Measurements from ENCODE around the gene GIMAP2.
"Not testable (repeated sequence)": the region's sequence is repeated elsewhere in the genome, so short reads cannot be mapped to it uniquely, and the experiment has no call there.

Gene GIMAP2

DNA sequence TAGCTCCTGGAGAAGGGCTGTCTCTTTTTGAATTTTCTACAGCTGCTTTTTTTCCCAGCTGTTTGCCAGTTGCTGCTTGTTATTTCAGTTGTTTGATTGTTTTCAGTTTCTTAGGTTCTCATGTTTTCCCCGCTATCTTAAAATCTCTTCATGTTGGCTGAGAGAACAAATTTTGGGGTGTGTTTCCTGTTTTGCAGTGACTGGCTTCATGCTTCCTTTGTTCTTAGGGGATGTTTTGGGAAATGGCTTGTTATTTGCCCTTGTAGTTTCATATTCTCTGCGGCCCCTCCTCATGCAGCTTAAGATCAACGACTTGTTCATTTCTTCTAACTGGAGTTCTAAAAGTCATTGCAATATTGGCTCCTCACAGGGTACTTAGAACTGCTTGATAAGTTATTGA is 8.7 kb upstream of the GIMAP2 start:
- DNase-seq (ENCODE audit: low spot score) = not testable (repeated sequence)

DNA sequence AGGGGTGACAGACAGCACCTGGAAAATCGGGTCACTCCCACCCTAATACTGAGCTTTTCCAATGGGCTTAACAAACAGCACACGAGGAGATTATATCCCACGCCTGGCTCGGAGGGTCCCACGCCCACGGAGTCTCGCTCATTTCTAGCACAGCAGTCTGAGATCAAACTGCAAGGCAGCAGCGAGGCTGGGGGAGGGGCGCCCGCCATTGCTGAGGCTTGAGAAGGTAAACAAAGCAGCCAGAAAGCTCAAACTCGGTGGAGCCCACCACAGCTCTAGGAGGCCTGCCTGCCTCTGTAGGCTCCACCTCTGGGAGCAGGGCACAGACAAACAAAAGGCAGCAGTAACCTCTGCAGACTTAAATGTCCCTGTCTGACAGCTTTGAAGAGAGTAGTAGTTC is 6.9 kb upstream of the GIMAP2 start:
- DNase-seq (ENCODE audit: low spot score) = not testable (repeated sequence)

DNA sequence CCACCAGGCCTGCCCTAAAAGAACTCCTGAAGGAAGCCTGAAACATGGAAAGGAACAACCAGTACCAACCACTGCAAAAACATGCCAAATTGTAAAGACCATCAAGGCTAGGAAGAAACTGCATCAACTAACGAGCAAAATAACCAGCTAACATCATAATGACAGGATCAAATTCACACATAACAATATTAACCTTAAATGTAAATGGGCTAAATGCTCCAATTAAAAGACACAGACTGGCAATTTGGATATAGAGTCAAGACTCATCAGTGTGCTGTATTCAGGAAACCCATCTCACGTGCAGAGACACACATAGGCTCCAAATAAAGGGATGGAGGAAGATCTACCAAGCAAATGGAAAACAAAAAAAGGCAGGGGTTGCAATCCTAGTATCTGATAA is 5.1 kb upstream of the GIMAP2 start:
- not testable (repeated sequence) for DNase-seq (ENCODE audit: low spot score)

DNA sequence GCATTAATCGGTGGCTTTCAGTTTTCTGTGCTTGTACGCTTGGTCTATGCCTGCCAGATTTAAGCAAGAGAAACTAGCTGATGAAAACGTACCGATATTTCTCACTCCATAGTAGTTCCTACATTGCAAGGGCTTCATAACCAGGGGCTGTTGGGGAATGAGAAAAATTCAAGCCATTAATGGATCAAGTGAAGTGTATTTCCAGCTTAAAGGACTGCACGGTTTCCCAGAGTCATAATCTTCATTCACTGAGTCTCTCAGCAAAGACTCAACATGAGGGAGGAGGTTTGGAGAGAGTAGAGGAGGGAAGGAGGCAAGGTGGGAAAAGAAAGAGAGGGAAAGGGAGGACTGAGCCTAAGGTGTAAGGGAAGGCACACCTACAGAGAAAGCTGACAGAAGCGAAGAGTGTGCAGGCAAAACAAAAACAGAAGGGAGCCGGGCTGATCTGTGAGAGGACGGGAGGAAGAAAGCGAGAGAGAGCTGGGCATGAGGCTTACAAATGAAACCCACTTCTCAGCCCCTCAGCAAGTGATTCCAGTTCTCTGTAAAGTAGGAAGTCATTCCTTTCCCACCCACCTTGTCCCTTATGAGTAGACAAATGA is 625 bp downstream of the GIMAP2 start:
- no peak for DNase-seq (ENCODE audit: low spot score)

DNA sequence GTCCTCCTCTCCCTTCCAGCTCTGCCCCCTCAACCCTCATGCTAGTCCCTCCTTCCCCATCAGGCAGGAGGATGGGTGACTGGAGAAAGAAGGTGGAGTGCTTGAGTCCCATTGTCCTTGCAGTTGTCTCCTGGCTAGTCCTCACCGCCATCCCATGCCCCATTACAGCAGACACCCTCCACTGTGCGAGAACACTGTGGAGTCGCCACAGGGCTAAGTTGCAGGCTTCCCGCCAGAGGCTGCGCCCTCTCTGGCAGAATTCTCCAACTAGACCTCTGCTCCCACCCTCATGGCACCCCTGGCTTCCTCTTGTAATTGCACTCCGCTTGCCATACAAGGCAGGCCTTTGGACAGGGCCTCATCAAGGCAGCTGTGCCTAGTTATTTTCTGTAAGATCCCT is 3.1 kb downstream of the GIMAP2 start:
- DNase-seq (ENCODE audit: low spot score) = no peak

DNA sequence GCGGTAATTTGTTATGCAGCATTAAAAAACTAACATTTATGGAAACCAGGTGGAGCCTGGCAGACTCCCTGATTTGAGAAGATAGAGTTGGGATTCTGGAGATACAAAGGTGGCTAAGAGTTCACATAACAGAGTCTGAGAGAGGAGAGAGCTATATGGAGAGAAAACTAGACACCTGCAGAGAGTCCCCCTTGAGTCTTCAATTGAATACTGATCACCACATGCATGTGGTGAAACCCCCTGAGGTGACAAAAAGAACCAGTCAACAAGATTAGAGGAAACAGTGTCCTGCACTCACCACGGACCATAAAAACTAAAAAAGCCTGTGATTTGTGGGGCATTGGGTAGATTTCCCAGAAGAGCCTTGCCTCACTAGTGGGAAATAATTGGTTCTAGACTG is 10.1 kb downstream of the GIMAP2 start:
- no peak for DNase-seq (ENCODE audit: low spot score)

DNA sequence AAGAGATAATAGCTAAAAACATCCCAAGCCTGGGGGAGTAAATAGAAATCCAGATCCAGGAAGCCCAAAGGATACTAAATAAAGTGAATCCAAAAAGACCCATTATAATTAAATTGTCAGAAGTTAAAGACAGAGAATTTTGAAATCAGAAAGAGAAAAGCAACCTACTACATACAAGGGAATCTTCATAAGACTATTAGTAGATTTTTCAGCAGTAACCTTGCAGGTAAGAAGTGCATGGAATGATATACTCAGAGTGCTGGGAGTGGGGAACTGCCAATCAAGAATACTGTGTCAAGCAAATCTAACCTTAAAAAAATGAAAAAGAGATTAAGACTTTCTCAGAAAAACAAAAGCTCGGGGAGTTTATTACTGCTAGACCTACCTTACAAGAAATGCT is 17.7 kb downstream of the GIMAP2 start:
- DNase-seq (ENCODE audit: low spot score) = no peak

DNA sequence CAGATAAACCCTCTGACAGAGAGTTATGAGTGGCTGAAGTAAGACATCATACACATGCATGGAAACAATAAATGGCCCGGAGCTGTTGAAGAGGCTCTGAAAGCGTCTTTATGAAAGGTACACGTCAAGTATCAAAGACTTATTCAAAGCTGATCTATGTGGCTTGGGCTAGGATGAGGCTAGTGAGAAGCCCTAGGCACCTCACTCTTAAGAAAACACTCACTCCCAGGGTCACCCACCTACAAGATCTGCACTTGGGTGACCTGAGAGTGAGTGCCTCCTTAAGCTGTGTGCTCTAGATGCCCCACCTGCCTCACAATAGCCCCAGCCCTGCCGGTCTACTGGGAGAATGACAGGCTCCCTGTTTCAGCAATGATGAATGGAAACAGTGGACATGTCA is 29.8 kb downstream of the GIMAP2 start:
- DNase-seq (ENCODE audit: low spot score) = no peak

DNA sequence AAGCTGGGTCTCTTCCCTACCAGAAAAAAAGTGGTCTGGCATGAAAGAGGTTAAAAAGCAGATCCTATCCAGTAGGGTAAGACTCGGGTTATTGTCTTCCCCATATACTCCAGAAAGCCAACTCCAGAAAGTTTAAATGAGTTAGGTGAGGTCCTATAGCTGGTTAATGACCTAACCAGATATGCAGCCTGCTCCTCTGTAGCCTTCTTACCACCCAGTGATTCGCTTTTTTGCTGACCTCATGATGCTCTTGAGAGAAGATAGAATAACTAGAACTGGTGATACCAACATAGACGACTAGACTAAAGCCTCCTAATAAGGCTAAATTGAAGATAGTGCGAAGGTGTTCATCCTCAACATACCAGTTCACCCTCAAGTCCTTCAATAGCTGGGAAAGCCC is 30.2 kb downstream of the GIMAP2 start:
- DNase-seq (ENCODE audit: low spot score) = no peak

DNA sequence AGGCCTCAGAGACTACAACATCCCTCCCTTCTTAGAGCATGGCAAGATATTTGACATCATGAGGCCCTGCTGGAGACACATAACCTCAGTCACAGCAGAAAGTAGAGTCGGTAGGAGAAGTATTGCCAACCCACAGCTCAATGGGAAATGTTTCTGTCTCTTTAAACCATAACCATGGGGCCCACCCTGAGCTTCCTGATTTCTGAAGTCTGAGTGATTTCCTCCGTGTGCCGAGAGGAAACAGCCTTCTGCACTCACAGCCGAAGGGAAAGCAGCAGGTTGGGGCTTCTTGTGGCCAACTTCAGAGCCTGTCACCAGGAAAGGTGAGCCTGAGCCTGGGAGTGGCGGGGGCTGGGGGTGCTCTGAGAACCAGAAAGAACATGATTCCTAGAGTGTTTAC is 30.9 kb downstream of the GIMAP2 start, which contains the start of gene GIMAP1:
GIMAP1 (plus strand) TSS at position 246 of the 400 bp plus-strand sequence. CDS start 2,435 bp downstream, outside the sequence.
- DNase-seq (ENCODE audit: low spot score) = no peak

DNA sequence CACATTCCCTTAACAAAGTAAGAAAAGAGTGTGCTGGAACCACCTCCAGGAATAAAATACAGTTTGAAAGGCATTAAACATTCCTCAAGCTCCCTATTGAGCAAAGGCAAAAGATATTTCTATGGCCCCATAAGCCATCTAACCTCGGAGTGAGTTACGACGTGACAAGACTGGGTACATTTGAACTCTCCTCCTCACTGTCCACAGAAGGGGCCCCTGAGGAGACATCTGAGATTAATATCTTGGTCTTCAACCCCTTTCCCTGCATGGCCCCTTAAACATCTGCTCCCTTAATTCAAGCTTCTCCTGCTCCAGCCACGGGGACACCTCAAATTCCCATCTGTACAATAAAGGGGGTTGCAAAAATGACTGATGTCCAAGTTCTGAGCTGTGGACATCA is 31.4 kb downstream of the GIMAP2 start:
- DNase-seq (ENCODE audit: low spot score) = no peak

DNA sequence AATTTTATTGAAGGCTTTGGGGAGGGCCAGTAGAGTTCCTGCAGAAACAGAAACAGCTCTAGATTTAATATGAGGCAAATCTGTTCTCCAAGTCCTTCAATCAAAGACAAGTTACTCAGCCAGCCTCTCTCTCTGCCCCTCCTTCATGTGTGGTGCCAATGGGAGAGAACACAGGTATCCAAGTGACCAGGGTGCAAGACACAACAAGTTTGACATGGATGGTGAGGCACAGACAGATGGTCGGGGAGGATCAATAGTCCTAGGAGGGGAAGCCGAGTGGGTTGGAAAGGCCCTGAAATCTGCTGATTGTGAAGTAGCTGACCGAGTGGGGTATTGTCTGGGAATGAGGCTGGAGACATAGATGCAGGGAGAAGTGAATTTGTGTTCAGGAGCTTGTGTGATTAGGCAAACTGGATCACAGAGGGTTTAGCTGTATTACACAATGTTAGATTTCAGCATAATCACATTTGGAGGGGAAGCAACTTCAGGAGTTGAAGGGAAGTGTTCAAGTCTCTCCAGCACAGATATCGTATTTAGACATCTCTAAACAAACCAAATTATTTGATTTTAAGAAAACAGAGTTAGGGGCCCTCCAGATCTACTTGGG is 32.4 kb downstream of the GIMAP2 start:
- DNase-seq (ENCODE audit: low spot score) = no peak

DNA sequence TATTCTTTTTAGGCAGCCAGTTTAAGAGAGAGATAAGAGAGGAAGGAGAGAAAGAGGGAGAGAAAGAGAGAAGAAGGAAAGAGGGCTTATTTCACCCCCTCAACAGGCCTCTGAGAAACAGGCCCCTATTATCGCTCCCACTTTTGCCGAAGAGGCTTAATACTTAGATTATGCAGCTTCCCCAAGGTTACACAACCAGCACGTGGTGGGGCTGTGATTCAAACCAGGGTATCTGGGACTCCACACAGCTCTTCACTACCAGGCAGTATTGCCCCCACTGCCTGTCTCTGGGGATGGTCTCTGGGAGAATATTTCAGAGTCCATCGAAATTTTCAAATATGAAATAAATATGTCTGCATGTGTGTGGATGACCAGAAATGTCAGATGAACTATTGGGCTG is 33.9 kb downstream of the GIMAP2 start:
- no peak for DNase-seq (ENCODE audit: low spot score)

DNA sequence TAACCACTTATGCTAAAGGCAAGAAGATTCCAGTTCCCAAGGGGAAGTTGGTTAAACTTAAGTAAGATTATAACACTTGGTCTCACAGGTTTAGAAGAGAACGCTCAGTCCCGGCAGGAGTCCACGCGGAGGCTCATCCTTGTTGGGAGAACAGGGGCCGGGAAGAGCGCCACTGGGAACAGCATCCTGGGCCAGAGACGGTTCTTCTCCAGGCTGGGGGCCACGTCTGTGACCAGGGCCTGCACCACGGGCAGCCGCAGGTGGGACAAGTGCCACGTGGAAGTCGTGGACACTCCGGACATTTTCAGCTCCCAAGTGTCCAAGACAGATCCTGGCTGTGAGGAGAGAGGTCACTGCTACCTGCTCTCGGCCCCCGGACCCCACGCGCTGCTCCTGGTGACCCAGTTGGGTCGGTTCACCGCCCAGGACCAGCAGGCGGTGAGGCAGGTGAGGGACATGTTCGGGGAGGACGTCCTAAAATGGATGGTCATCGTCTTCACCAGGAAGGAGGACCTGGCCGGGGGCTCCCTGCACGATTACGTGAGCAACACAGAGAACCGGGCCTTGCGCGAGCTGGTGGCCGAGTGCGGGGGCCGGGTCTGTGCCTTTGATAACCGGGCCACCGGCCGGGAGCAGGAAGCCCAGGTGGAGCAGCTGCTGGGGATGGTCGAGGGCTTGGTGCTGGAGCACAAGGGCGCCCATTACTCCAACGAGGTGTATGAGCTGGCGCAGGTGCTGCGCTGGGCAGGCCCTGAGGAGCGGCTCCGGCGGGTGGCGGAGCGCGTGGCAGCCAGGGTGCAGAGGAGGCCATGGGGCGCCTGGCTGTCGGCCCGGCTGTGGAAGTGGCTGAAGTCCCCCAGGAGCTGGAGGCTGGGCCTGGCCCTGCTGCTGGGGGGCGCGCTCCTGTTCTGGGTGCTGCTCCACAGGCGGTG is 34.7 kb downstream of the GIMAP2 start:
- no peak for DNase-seq (ENCODE audit: low spot score)

DNA sequence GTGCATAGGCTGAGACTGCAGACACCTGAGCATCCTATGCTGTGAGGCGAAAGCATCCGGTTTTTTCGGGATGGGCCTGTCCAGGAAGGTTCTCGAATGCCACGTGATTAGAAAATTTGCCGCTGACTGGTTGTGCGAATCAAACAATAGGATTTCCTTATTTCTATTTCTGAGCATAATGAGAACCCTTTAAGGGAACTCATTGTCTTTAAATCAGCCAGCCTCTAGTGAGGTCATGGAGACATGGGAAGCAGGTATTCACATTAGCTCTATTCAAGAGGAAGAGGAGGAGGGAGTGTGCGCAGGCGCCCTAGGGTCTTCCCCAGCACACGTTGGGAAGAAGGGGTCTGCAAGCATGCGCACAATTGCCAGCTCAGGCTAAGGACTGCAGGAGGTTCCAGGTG is 36.5 kb downstream of the GIMAP2 start:
- DNase-seq (ENCODE audit: low spot score) = no peak

DNA sequence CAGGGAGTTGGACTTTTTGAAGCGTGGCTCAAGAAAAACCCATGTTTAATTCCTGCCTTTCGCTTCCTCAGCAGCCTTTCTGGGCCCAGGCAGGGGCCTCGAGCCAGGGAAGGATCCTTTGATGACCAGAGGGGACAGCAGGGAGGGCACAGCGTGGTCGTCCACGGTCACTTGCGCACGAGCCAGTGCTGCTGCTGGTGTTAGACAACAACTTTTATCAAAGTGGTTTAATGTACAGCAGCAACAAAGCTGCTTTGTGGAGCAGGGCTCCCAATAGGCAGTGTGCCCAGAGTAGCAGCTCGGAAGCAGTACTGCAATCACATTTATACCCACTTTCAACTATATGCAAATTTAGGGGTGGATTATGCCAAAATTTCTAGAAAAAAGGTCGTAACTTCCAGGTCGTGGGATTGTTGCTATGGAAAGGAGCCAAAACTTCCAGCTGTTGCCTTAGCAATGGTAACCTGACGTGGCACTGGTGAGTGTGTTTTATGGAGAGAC is 37.0 kb downstream of the GIMAP2 start:
- no peak for DNase-seq (ENCODE audit: low spot score)

DNA sequence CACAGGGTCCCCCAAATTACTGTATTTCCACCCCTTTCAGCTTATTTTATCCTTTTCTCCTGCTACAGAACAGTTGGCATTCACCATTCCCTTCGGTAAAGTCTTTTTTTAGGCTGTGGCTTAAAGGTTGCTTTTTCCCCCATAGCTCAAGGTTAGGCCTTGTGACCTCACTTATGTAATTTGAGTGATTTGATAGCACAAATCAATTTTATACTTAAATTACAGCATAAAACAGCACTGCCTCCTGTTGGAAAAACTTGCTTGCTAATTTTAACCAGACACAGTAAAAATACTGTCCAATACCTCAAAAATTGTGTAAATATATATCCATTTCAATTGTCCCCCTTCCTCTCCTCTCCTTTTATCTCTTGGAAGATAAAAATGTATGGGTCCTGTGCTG is 38.0 kb downstream of the GIMAP2 start:
- no peak for DNase-seq (ENCODE audit: low spot score)

DNA sequence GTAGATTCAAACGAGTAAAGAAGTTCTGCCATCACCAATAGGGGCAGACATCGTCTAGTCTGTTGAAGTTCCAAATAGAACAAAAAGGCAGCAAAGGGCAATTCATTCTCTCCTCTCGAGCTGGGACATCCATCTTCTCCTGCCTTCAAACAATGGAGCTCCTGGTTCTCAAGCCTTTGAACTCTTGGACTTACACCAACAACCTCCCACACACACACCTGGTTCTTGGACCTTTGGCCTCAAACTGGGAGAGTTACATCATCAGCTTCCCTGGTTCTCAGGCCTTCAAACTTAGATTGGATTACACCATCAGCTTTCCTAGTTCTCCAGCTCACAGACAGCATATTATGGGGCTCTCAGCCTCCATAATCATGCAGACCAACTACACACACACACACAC is 41.9 kb downstream of the GIMAP2 start:
- no peak for DNase-seq (ENCODE audit: low spot score)

DNA sequence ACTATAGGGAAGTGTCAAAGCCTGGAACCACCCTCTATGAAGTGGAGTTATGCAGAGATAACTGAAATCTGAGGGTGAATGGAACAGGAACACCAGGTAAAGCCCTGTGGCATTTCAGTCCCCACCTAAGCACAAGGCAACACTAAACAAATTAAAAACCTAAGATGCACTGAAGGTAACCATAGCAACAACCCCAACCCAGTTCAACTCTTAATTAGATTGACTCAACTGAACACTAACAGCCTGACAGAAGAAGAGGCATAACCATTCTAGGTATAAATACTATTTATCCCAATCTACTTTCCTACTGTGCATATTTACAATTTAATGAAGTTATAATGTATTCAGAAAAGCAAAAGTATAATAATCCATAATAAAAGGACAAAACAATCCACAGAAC is 42.5 kb downstream of the GIMAP2 start:
- no peak for DNase-seq (ENCODE audit: low spot score)

DNA sequence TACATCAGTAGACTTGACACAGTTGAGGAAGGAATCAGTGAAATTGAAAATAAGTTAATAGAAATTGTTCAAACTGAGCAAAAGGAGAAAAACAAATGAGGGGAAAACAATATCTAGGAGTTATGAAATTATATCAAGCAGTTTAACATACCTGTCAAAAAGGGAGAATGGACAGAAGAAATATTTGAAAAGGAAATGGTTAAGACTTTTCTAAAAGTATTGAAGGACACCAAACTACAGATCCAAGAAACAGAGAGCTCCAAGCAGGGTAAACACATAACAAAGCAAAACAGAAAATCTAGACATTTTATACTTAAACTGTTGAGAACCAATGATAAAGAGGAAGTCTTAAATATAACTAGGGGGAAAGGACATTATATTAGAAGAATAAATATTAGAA is 43.1 kb downstream of the GIMAP2 start:
- no peak for DNase-seq (ENCODE audit: low spot score)

DNA sequence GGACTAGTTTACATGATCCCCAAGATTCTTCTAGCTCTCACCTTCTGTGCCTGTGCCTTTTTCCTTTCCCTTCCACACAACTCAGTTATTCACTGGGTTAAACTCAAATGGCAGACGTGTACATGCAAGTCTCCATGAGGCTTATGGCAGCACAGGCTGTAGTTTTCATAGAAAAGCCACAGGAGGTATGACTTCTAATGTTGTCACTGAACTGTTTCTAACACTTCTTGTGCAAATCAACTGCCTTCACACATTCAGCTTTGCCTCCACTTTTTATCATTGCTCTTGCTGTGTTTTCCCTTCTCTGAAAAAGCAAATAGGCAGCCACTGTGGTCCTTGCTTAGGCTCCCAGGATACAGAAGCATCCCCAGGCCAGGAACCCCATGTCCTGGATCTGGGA is 46.4 kb downstream of the GIMAP2 start:
- DNase-seq (ENCODE audit: low spot score) = no peak

DNA sequence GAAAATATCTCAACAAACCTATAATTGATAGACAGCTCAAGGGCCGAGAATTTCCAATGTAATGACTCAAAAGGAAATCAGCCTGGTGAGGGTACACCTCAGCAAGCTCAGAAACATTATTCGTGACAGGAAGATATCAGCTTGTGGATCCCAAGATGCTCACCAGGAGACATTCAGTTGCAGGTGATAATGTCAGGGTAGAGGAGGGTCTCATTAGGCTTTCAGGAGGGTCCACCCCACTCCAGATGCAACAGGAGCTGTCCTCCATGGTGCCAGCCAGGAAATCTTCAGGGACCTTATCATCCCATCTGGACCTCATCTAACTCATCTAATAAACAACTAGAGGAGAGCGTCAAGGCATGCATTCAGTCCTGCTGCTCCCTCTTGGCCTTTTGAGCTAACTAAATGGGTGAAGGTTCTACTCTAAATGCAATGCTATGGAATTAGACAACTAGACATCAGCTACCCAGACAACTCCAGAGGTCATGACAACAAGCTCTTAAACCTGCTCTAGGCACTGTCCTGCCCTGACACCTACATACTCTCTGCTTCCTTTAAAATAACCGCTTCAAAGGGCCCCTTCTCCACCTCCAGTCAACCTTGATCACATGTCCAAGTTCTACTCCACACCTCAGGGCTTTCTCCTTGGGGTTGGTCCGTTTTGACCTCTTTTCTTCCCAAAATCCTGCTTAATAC is 47.4 kb downstream of the GIMAP2 start:
- no peak for DNase-seq (ENCODE audit: low spot score)
